ENCODE results near the gene RPIA.

RPIA gene

DNA sequence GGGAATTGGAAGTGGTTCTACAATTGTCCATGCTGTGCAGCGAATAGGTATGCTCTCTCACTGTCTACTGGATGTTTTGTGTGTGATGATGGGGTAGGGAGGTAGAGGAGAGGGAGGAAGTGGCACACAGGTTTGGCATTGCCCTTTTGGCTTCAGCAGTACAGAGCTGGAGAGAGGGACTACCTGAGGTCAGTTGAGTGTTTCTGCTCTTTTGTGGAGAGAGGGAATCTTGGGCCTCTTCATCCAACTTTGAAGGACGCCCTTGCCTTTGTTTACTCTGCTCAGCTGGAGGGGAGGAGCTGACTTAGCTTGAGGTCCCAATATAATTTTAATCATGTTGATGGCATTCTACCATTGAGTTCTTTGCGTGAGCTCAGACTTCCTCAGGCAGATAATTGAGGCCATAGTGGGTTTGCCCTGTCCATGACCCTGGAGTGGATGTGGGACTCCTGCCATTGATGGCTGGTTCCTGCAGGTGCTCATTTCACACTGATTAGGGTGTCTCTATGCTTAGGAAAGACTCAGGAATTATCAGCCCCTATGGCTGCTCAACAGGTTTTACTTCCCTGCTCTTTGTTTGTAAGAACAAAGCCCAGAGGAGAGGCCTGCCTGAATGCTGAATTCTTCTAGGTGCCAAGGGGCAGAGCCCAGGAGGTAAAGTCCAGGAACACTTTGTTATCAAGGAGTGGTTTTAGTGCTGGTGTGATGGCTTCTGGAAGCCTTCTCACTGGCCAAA is 7.2 kb downstream of the RPIA start:
- Histone ChIP-seq H3K9me3 (ENCODE audit: control insufficient read depth, low read length) (no peaks in the 10 kb centered on the region), H3K27me3 (ENCODE audit: control insufficient read depth, insufficient read depth, low read length, poor library complexity, severe bottlenecking) (no peaks in the 10 kb centered on the region), H3K4me3 (ENCODE audit: insufficient read depth, low read depth, low read length) (no peak overlapping the region), H3K36me3 (ENCODE audit: control insufficient read depth, insufficient read depth, low read length) (no peaks in the 10 kb centered on the region), H3K27ac (ENCODE audit: insufficient read depth, low read depth, low read length, poor library complexity, severe bottlenecking) (no peak overlapping the region), H3K4me1 (ENCODE audit: control insufficient read depth, insufficient read depth, low read length) (no peaks in the 10 kb centered on the region)
- 83 to 95% methylated on average over 3 of the region's 3 CpGs for WGBS, 2 experiments

GRCh38 chr2:88707003-88707402 is 15.5 kb downstream of the RPIA start:
- Histone ChIP-seq H3K4me3 (ENCODE audit: insufficient read depth, low read depth, low read length) (no peak overlapping the region), H3K4me1 (ENCODE audit: control insufficient read depth, insufficient read depth, low read length) (no peaks in the 10 kb centered on the region), H3K27me3 (ENCODE audit: control insufficient read depth, insufficient read depth, low read length, poor library complexity, severe bottlenecking) (no peaks in the 10 kb centered on the region), H3K9me3 (ENCODE audit: control insufficient read depth, low read length) (no peaks in the 10 kb centered on the region), H3K36me3 (ENCODE audit: control insufficient read depth, insufficient read depth, low read length) (no peaks in the 10 kb centered on the region), H3K27ac (ENCODE audit: insufficient read depth, low read depth, low read length, poor library complexity, severe bottlenecking) (no peak overlapping the region)
- WGBS, 2 experiments, result 88 to 100% methylated on average over 1 to 2 of the region's 2 CpGs

DNA sequence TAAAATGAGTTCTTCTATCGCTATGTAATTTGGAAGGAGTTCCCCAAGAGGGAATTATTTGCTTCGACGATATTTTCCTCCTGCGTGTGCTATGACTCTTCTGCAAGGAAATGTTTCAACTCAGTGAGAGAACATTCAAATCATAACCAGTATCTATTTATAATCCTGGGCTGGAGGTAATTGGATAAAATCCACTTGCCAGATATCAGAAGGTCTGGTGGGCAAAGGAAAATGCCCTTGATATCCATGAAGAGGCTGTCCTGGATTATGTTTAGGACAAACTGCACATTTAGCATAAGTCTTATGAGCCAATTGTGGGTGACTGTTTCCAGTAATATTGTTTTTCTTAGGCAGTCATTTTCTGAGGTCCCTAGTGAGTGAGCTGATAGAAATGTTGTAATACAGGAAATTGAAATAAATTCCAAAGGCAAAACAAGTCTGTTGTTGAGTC is 17.7 kb downstream of the RPIA start:
- Histone ChIP-seq H3K27ac (ENCODE audit: insufficient read depth, low read depth, low read length, poor library complexity, severe bottlenecking) (no peak overlapping the region), H3K4me3 (ENCODE audit: insufficient read depth, low read depth, low read length) (no peak overlapping the region), H3K36me3 (ENCODE audit: control insufficient read depth, insufficient read depth, low read length) (no peaks in the 10 kb centered on the region), H3K27me3 (ENCODE audit: control insufficient read depth, insufficient read depth, low read length, poor library complexity, severe bottlenecking) (no peaks in the 10 kb centered on the region), H3K9me3 (ENCODE audit: control insufficient read depth, low read length) (no peaks in the 10 kb centered on the region), H3K4me1 (ENCODE audit: control insufficient read depth, insufficient read depth, low read length) (no peaks in the 10 kb centered on the region)
- WGBS, 2 experiments, result 90 to 93% methylated on average over 4 of the region's 4 CpGs

- no peaks in the 10 kb centered on the region for H3K9me3 ChIP-seq (ENCODE audit: control insufficient read depth, low read length)
- no peak overlapping the region for H3K27ac ChIP-seq (ENCODE audit: insufficient read depth, low read depth, low read length, poor library complexity, severe bottlenecking)
- no peaks in the 10 kb centered on the region for H3K36me3 ChIP-seq (ENCODE audit: control insufficient read depth, insufficient read depth, low read length)
- H3K27me3 ChIP-seq (ENCODE audit: control insufficient read depth, insufficient read depth, low read length, poor library complexity, severe bottlenecking), result no peaks in the 10 kb centered on the region
- H3K4me1 ChIP-seq (ENCODE audit: control insufficient read depth, insufficient read depth, low read length), result no peaks in the 10 kb centered on the region
- WGBS, 2 experiments, result 96 to 100% methylated on average over 1 of the region's 1 CpG
- no peak overlapping the region for H3K4me3 ChIP-seq (ENCODE audit: insufficient read depth, low read depth, low read length)
Measured at GRCh38 chr2:88711289-88711688, 19.8 kb downstream of the RPIA start.

- no peaks in the 10 kb centered on the region for H3K36me3 ChIP-seq (ENCODE audit: control insufficient read depth, insufficient read depth, low read length)
- 76 to 91% methylated on average over 1 of the region's 1 CpG for WGBS, 2 experiments
- no peak overlapping the region for H3K27ac ChIP-seq (ENCODE audit: insufficient read depth, low read depth, low read length, poor library complexity, severe bottlenecking)
- no peaks in the 10 kb centered on the region for H3K4me1 ChIP-seq (ENCODE audit: control insufficient read depth, insufficient read depth, low read length)
- H3K9me3 ChIP-seq (ENCODE audit: control insufficient read depth, low read length), result no peaks in the 10 kb centered on the region
- H3K27me3 ChIP-seq (ENCODE audit: control insufficient read depth, insufficient read depth, low read length, poor library complexity, severe bottlenecking), result no peaks in the 10 kb centered on the region
- no peak overlapping the region for H3K4me3 ChIP-seq (ENCODE audit: insufficient read depth, low read depth, low read length)
Measured at GRCh38 chr2:88711897-88712296, 20.4 kb downstream of the RPIA start.

- Histone ChIP-seq H3K27ac (ENCODE audit: insufficient read depth, low read depth, low read length, poor library complexity, severe bottlenecking) (no peak overlapping the region), H3K9me3 (ENCODE audit: control insufficient read depth, low read length) (no peaks in the 10 kb centered on the region), H3K27me3 (ENCODE audit: control insufficient read depth, insufficient read depth, low read length, poor library complexity, severe bottlenecking) (no peaks in the 10 kb centered on the region), H3K36me3 (ENCODE audit: control insufficient read depth, insufficient read depth, low read length) (no peaks in the 10 kb centered on the region), H3K4me3 (ENCODE audit: insufficient read depth, low read depth, low read length) (no peak overlapping the region), H3K4me1 (ENCODE audit: control insufficient read depth, insufficient read depth, low read length) (no peaks in the 10 kb centered on the region)
- 97% methylated on average over 4 of the region's 4 CpGs for WGBS, 2 experiments
Measured at GRCh38 chr2:88713408-88713807, 21.9 kb downstream of the RPIA start.

GRCh38 chr2:88714667-88715066 is 23.2 kb downstream of the RPIA start:
- Histone ChIP-seq H3K4me3 (ENCODE audit: insufficient read depth, low read depth, low read length) (no peak overlapping the region), H3K27me3 (ENCODE audit: control insufficient read depth, insufficient read depth, low read length, poor library complexity, severe bottlenecking) (no peaks in the 10 kb centered on the region), H3K4me1 (ENCODE audit: control insufficient read depth, insufficient read depth, low read length) (no peaks in the 10 kb centered on the region), H3K9me3 (ENCODE audit: control insufficient read depth, low read length) (no peaks in the 10 kb centered on the region), H3K27ac (ENCODE audit: insufficient read depth, low read depth, low read length, poor library complexity, severe bottlenecking) (no peak overlapping the region), H3K36me3 (ENCODE audit: control insufficient read depth, insufficient read depth, low read length) (no peaks in the 10 kb centered on the region)
- WGBS, 2 experiments, result 84 to 85% methylated on average over 3 of the region's 3 CpGs

DNA sequence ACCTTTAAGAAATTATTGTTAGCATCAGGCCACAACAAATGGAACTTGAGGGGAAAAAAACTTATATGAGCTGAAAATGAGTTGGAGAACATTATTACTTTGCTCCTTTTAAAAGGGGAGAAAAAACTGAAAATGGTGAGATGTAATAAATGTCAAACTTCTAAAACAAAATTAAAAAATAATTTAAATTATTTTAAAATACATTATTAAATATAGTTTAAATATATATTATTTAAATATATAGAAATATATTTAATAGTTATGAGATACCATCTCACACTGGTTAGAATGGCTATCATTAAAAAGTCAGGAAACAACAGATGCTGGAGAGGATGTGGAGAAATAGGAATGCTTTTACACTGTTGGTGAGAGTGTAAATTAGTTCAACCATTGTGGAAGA is 28.9 kb downstream of the RPIA start:
- no peak overlapping the region for H3K27ac ChIP-seq (ENCODE audit: insufficient read depth, low read depth, low read length, poor library complexity, severe bottlenecking)
- no peaks in the 10 kb centered on the region for H3K4me1 ChIP-seq (ENCODE audit: control insufficient read depth, insufficient read depth, low read length)
- no peaks in the 10 kb centered on the region for H3K36me3 ChIP-seq (ENCODE audit: control insufficient read depth, insufficient read depth, low read length)
- no peak overlapping the region for H3K4me3 ChIP-seq (ENCODE audit: insufficient read depth, low read depth, low read length)
- no peaks in the 10 kb centered on the region for H3K27me3 ChIP-seq (ENCODE audit: control insufficient read depth, insufficient read depth, low read length, poor library complexity, severe bottlenecking)
- H3K9me3 ChIP-seq (ENCODE audit: control insufficient read depth, low read length), result peaks cover 2% of the 10 kb centered on the region

GRCh38 chr2:88721268-88721667 is 29.8 kb downstream of the RPIA start:
- Histone ChIP-seq H3K27me3 (ENCODE audit: control insufficient read depth, insufficient read depth, low read length, poor library complexity, severe bottlenecking) (no peaks in the 10 kb centered on the region), H3K36me3 (ENCODE audit: control insufficient read depth, insufficient read depth, low read length) (no peaks in the 10 kb centered on the region), H3K4me1 (ENCODE audit: control insufficient read depth, insufficient read depth, low read length) (no peaks in the 10 kb centered on the region), H3K9me3 (ENCODE audit: control insufficient read depth, low read length) (peaks cover 2% of the 10 kb centered on the region), H3K4me3 (ENCODE audit: insufficient read depth, low read depth, low read length) (no peak overlapping the region), H3K27ac (ENCODE audit: insufficient read depth, low read depth, low read length, poor library complexity, severe bottlenecking) (no peak overlapping the region)
- WGBS, 2 experiments, result 100% methylated on average over 1 of the region's 2 CpGs; no CpG with 5 or more reads in 1 of the 2 experiments

DNA sequence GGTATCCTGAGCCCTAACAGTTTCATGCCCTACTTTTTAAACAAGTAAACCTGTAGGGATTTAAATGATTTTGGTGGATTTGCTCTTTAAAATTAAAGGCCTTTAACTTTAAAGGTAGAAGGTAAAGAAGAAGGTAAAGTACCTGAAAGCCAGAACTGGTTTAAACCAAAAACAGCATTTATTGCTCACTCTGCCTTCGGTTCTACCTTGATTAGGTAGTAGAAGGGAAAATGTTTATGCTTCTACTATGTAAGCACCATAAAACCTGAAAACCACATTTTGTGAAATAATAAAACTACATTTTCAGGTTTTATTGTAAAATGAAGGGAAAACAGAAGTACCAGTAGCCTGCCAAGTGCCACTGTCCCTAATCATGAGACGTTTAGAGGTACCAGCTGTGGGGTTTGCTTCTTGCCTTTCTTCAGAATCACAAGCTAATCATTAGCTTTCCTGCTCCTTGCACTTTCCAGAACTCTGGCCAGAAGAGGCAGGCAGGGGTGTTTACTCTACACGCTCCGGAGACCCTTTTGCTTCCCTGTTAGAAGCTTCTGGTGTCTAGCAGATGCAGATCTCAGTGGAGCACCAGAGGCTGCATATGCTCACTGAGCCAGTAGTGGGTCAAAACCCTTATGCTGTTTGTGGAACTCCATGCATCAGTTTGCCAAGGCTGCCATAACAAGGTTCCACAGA is 33.3 kb downstream of the RPIA start:
- Histone ChIP-seq H3K4me1 (ENCODE audit: control insufficient read depth, insufficient read depth, low read length) (no peaks in the 10 kb centered on the region), H3K4me3 (ENCODE audit: insufficient read depth, low read depth, low read length) (no peak overlapping the region), H3K36me3 (ENCODE audit: control insufficient read depth, insufficient read depth, low read length) (no peaks in the 10 kb centered on the region), H3K27me3 (ENCODE audit: control insufficient read depth, insufficient read depth, low read length, poor library complexity, severe bottlenecking) (no peaks in the 10 kb centered on the region), H3K9me3 (ENCODE audit: control insufficient read depth, low read length) (peaks cover 2% of the 10 kb centered on the region), H3K27ac (ENCODE audit: insufficient read depth, low read depth, low read length, poor library complexity, severe bottlenecking) (no peak overlapping the region)
- WGBS, 2 experiments, result 94% methylated on average over 3 of the region's 4 CpGs
